Caco-2 (cell line): ENCODE data around the gene PLXNA4. TPM values are rescaled to one million over a fixed set of nuclear protein-coding genes. Genes with fewer than 3 reads are reported as not detected.

ENCODE experiments used
- BruUV-seq: library from RNA; stranded (reverse); fragments of 400-500 nt; replicated peaks from 2 replicates; lab custom pipeline; 2021; lab: Mats Ljungman, UMichigan
- CTCF ChIA-PET: fragments of 300-600 bp; sonication (Branson Sonifier 250); formaldehyde crosslinking; loops from one replicate; lab custom pipeline; 2022; ENCODE audit warnings: antibody characterized with exemption; lab: Charles Lee
- POLR2A ChIA-PET: fragments of 300-600 bp; sonication (Branson Sonifier 250); formaldehyde crosslinking; loops from one replicate; lab custom pipeline; 2022; ENCODE audit warnings: antibody characterized with exemption; lab: Charles Lee
- DNase-seq, 2 experiments: peaks; one replicate each; pipeline versions ENCODE4 v3.0.0 to v3.0.0-alpha.2; 2020 to 2022
- H3K27me3 ChIP-seq: replicated peaks from 2 replicates; pipeline ENCODE4 v1.6.0; 2011; ENCODE audit warnings: low read length; ENCODE audit not compliant: control insufficient read depth, insufficient read depth
- H3K36me3 ChIP-seq: 2 replicates; pipeline ENCODE4 v1.5.1; 2011; ENCODE audit warnings: low read length; ENCODE audit not compliant: control insufficient read depth, insufficient read depth
- H3K4me1 ChIP-seq: fragments of 250-450 bp; sonication (Bioruptor Pico); 2 replicates; pipeline ENCODE4 v1.5.1; 2020; ENCODE audit warnings: mild to moderate bottlenecking
- H3K4me3 ChIP-seq: 2 replicates; pipeline ENCODE4 v1.5.1; 2011; ENCODE audit warnings: low read depth, mild to moderate bottlenecking, control low read depth, low read length
- H3K9me3 ChIP-seq: fragments of 250-450 bp; sonication (Bioruptor Pico); 2 replicates; pipeline ENCODE4 v1.5.1; 2020; ENCODE audit warnings: mild to moderate bottlenecking, moderate library complexity
- H3K27ac Mint-ChIP-seq: one replicate; pipeline ENCODE4 v1.8.0; 2022; ENCODE audit warnings: mixed read lengths; ENCODE audit not compliant: unreplicated experiment
- H3K27me3 Mint-ChIP-seq: one replicate; pipeline ENCODE4 v1.8.0; 2022; ENCODE audit warnings: mixed read lengths; ENCODE audit not compliant: insufficient read depth, unreplicated experiment
- H3K36me3 Mint-ChIP-seq: one replicate; pipeline ENCODE4 v1.8.0; 2022; ENCODE audit warnings: mild to moderate bottlenecking, mixed read lengths; ENCODE audit not compliant: insufficient read depth, unreplicated experiment
- H3K4me1 Mint-ChIP-seq: one replicate; pipeline ENCODE4 v1.8.0; 2022; ENCODE audit warnings: low read depth, mixed read lengths; ENCODE audit not compliant: unreplicated experiment
- H3K4me3 Mint-ChIP-seq: one replicate; pipeline ENCODE4 v1.8.0; 2022; ENCODE audit warnings: mild to moderate bottlenecking, moderate library complexity, mixed read lengths; ENCODE audit not compliant: unreplicated experiment
- H3K9me3 Mint-ChIP-seq: one replicate; pipeline ENCODE4 v1.8.0; 2022; ENCODE audit warnings: mixed read lengths; ENCODE audit not compliant: unreplicated experiment
- intact Hi-C: fragments of 100-400 bp; cut with micrococcal nuclease; formaldehyde crosslinking; loops from one replicate; pipeline ENCODE4 v1.10.0; 2022; ENCODE audit not compliant: unreplicated experiment
- total RNA-seq: library from RNA; stranded (reverse); gene quantifications from 2 replicates; pipeline ENCODE4 v1.2.3, GENCODE V29; 2022
- TF ChIP-seq, protein P1 (sequence below), 2 experiments: fragments of 200-600 bp in 1 of 2; IDR thresholded peaks; 1 replicate in 1 of 2; 2 replicates in 1 of 2; pipeline versions ENCODE4 v1.5.1 to v1.8.0; 2011 to 2022; ENCODE audit warnings: antibody characterized with exemption in 1 of 2, control low read depth in 1 of 2, inconsistent platforms in 1 of 2, low read depth in 1 of 2, low read length in 1 of 2, mild to moderate bottlenecking in 1 of 2, moderate library complexity in 1 of 2; ENCODE audit not compliant: insufficient read depth in 1 of 2, severe bottlenecking in 1 of 2, unreplicated experiment in 1 of 2

PLXNA4 gene
- total RNA-seq, 1 experiment from 2014 or later: 0.43 TPM

DNA sequence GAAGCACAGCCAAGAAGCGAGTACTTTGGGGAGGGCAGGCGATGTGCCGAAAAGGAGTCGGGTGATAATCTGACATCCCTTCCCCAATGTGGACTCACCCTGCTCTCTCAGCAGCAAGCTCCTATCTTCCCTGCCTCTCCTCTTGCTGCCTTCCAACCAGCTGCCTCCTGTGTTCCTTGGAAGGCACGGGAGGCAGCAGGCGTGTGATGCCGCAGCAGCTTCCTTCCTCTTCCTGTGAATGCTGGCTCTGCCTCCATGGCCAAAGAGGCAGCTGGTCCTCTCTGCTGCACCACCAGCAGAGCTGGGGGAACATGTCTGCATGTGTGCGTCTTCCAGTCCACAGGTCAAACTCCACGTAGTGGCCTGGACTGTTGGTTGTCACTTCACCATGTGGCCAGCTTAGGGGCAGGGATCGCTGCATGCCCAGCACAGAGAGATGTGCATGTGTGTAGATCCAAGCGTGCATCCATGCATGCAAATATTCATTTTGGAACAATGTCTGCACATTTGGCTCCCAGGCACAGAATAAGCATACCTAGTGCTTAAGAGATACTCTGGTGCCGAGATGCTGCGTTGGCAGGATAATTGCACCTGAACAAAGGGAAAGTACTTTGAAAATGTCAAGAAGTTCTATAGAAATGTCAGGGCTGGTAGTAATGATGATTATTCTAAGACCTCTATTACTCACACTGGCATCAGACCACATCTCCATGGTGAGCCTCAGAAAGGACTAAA lies 499.8 kb downstream of the PLXNA4 start:
- H3K27ac Mint-ChIP-seq: no peak overlapping the region
- BruUV-seq: no TSS peak
- intact Hi-C loops: no loop called here
- ChIA-PET CTCF (interaction anchor here (1.3 kb wide), 1 partner anchor 217 kb away, joined by 3 read pairs; no protein-coding TSS in a partner anchor), POLR2A (no interaction called here)
- peaks cover 1% of the 10 kb centered on the region for H3K27me3 ChIP-seq
- no peak overlapping the region for H3K4me3 ChIP-seq
- no peaks in the 10 kb centered on the region for H3K9me3 Mint-ChIP-seq
- H3K27me3 Mint-ChIP-seq: peaks cover 16% of the 10 kb centered on the region
- H3K36me3 ChIP-seq: no peaks in the 10 kb centered on the region
- no peak overlapping the region for H3K4me3 Mint-ChIP-seq
- no peaks in the 10 kb centered on the region for H3K4me1 Mint-ChIP-seq
- H3K36me3 Mint-ChIP-seq: no peaks in the 10 kb centered on the region
- no peaks in the 10 kb centered on the region for H3K9me3 ChIP-seq
- TF ChIP-seq, protein P1, sequence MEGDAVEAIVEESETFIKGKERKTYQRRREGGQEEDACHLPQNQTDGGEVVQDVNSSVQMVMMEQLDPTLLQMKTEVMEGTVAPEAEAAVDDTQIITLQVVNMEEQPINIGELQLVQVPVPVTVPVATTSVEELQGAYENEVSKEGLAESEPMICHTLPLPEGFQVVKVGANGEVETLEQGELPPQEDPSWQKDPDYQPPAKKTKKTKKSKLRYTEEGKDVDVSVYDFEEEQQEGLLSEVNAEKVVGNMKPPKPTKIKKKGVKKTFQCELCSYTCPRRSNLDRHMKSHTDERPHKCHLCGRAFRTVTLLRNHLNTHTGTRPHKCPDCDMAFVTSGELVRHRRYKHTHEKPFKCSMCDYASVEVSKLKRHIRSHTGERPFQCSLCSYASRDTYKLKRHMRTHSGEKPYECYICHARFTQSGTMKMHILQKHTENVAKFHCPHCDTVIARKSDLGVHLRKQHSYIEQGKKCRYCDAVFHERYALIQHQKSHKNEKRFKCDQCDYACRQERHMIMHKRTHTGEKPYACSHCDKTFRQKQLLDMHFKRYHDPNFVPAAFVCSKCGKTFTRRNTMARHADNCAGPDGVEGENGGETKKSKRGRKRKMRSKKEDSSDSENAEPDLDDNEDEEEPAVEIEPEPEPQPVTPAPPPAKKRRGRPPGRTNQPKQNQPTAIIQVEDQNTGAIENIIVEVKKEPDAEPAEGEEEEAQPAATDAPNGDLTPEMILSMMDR (IDR thresholded peaks at IDR 0.05; ENCODE audit: insufficient read depth in 1 of 2, low read depth in 1 of 2, low read length in 1 of 2, severe bottlenecking in 1 of 2, unreplicated experiment in 1 of 2): no peak
- H3K4me1 ChIP-seq: no peaks in the 10 kb centered on the region
- no peak for DNase-seq

DNA sequence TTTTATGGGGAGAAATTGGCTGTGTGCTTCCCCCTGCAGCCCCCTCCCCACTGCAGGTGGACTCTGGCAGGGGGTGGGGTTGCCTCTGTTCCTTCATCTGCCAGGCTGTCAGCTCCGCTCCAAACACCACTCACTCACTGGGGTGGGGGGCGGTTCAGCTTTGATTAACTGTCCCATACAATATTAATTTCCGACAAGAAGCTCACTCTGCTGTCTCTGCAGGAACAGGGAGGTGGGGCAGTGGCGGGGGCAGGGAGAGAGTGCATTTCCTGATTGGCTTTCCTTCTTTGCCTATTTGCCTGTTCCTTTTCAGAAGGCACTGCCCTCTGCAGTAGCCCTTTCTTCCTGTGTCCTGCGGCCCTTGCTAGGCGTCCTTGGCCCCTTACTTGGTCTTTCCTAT lies 500.8 kb downstream of the PLXNA4 start:
- Histone ChIP-seq H3K9me3 (no peaks in the 10 kb centered on the region), H3K4me3 (no peak overlapping the region), H3K4me1 (no peaks in the 10 kb centered on the region), H3K36me3 (no peaks in the 10 kb centered on the region), H3K27me3 (peaks cover 1% of the 10 kb centered on the region)
- Mint-ChIP-seq H3K36me3 (no peaks in the 10 kb centered on the region), H3K27me3 (peaks cover 18% of the 10 kb centered on the region), H3K4me3 (no peak overlapping the region), H3K4me1 (no peaks in the 10 kb centered on the region), H3K27ac (no peak overlapping the region), H3K9me3 (no peaks in the 10 kb centered on the region)
- POLR2A ChIA-PET: no interaction called here
- TF ChIP-seq, protein P1 (IDR thresholded peaks at IDR 0.05; ENCODE audit: insufficient read depth in 1 of 2, low read depth in 1 of 2, low read length in 1 of 2, severe bottlenecking in 1 of 2, unreplicated experiment in 1 of 2): no peak
- BruUV-seq: no TSS peak
- intact Hi-C loops: no loop called here
- no peak for DNase-seq
- CTCF ChIA-PET: interaction anchor here (1.3 kb wide), 1 partner anchor 216 kb away, joined by 3 read pairs; no protein-coding TSS in a partner anchor

DNA sequence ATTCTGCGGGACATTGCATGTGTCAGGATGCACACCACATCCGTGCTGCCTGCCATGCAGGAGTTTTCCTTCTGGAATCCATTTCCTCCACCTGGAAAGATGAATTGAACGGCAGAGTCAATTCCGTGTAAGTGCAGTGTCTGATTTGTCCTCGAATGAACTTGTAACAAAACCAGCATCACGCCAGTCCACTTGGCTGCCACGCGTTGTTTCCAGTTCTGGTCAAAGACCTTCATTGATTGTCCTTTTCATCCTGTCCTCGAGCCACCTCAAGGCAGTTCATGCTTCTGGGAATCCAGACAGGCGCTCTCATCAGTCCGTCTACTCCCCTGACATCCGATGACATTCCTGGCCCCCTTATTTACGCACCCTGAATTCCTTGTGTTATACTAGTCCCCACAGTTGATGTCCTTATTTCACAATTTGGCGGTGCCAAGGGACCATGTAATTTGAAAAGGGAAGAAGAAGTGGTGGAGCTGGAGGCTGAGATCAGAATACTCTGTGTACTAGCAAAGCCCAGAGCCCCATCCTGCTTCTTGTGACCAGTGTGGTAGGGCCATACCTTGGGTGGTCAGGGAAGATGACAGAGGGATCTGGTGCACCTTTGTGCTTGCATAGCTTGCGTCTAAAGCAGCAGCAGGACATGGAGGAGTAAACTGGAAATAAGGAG lies 502.2 kb downstream of the PLXNA4 start:
- no peak overlapping the region for H3K4me3 Mint-ChIP-seq
- H3K4me1 ChIP-seq: no peaks in the 10 kb centered on the region
- H3K36me3 Mint-ChIP-seq: no peaks in the 10 kb centered on the region
- POLR2A ChIA-PET: no interaction called here
- CTCF ChIA-PET: no interaction called here
- H3K27me3 ChIP-seq: peaks cover 1% of the 10 kb centered on the region
- no peak for DNase-seq
- no peaks in the 10 kb centered on the region for H3K36me3 ChIP-seq
- H3K9me3 ChIP-seq: no peaks in the 10 kb centered on the region
- no peak overlapping the region for H3K27ac Mint-ChIP-seq
- H3K27me3 Mint-ChIP-seq: peaks cover 20% of the 10 kb centered on the region
- TF ChIP-seq, protein P1 (IDR thresholded peaks at IDR 0.05; ENCODE audit: insufficient read depth in 1 of 2, low read depth in 1 of 2, low read length in 1 of 2, severe bottlenecking in 1 of 2, unreplicated experiment in 1 of 2): no peak
- no peaks in the 10 kb centered on the region for H3K4me1 Mint-ChIP-seq
- no peaks in the 10 kb centered on the region for H3K9me3 Mint-ChIP-seq
- intact Hi-C loops: no loop called here
- BruUV-seq: no TSS peak
- H3K4me3 ChIP-seq: no peak overlapping the region
